AG09309 (cell line): ENCODE results near the gene BSND.
"Not testable (repeated sequence)": the region's sequence is repeated elsewhere in the genome, so short reads cannot be mapped to it uniquely, and the experiment has no call there.

ENCODE experiments used
- DNase-seq: peaks from one replicate; pipeline ENCODE4 v3.0.0-alpha.2; 2010; ENCODE audit warnings: low read depth
- H3K4me3 ChIP-seq: 2 replicates; pipeline ENCODE4 v1.5.1; 2011; ENCODE audit warnings: mild to moderate bottlenecking, low read depth, low read length, moderate library complexity; ENCODE audit not compliant: control insufficient read depth
- TF ChIP-seq, protein P1 (sequence below): IDR thresholded peaks from 2 replicates; pipeline ENCODE4 v1.5.1; 2011; ENCODE audit warnings: mild to moderate bottlenecking, low read depth, low read length, inconsistent platforms; ENCODE audit not compliant: insufficient read depth, control insufficient read depth; ENCODE audit errors: missing control alignments

BSND gene

DNA sequence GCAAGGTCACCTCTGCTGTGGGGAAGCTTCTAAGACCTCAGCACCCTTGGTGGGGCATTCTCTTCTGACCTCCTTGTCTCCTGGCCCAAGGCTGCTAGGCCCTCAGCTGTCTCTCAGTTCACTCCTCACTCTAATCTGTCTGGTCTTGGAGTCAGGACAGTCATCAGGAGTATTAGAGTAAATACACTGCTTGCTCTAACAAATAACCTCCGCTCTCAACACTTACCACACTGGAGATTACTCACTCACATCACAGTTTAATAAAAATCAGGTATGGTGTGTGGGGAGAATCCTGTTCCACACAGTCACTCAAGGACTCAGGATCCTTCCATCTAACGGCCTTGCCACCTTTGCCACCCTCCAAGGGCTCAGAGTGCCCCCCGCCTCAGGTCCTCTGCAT, 44.9 kb upstream of the BSND start:
- H3K4me3 ChIP-seq: no peak overlapping the region
- TF ChIP-seq, protein P1, sequence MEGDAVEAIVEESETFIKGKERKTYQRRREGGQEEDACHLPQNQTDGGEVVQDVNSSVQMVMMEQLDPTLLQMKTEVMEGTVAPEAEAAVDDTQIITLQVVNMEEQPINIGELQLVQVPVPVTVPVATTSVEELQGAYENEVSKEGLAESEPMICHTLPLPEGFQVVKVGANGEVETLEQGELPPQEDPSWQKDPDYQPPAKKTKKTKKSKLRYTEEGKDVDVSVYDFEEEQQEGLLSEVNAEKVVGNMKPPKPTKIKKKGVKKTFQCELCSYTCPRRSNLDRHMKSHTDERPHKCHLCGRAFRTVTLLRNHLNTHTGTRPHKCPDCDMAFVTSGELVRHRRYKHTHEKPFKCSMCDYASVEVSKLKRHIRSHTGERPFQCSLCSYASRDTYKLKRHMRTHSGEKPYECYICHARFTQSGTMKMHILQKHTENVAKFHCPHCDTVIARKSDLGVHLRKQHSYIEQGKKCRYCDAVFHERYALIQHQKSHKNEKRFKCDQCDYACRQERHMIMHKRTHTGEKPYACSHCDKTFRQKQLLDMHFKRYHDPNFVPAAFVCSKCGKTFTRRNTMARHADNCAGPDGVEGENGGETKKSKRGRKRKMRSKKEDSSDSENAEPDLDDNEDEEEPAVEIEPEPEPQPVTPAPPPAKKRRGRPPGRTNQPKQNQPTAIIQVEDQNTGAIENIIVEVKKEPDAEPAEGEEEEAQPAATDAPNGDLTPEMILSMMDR: no peak
- no peak for DNase-seq

DNA sequence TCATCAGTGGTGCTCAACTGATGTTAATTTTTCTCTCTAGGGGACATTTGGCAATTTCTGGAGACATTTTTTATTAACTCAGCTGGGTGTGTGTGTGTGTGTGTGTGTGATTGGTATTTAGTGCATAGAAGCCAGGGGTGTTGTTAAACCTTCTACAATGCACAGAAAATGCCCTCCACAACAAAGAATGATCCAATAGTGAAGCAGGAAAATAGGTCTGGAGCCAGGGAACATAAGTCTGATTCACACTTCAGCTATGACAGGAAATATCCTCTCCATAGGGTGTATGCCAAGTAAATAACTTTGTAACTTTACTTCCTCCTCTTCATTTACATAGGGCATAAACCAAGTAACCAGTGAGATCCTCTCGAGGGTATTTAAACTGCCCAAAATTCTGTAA, 43.4 kb upstream of the BSND start:
- TF ChIP-seq, protein P1: no peak
- H3K4me3 ChIP-seq: no peak overlapping the region
- no peak for DNase-seq

DNA sequence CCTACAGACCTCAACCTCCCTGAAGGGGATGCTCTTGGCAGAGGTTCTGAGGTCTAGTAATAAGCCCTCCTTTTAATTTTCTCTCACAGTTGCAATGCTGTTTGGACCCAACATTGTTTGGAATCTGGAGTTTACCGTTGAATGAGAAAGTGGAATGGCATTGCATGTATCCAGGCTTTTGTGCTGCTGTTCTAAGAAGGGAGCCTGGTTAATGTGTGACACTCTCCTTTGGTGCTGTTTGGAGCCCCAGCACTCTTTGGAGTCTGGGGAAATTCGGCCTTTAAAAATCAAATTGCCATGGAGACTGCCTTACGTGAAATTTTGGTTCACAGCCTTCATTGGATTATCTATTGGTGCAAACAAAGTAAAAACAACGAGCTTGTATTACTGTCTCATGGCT, 42.0 kb upstream of the BSND start:
- TF ChIP-seq, protein P1: no peak
- no peak for DNase-seq
- no peak overlapping the region for H3K4me3 ChIP-seq

DNA sequence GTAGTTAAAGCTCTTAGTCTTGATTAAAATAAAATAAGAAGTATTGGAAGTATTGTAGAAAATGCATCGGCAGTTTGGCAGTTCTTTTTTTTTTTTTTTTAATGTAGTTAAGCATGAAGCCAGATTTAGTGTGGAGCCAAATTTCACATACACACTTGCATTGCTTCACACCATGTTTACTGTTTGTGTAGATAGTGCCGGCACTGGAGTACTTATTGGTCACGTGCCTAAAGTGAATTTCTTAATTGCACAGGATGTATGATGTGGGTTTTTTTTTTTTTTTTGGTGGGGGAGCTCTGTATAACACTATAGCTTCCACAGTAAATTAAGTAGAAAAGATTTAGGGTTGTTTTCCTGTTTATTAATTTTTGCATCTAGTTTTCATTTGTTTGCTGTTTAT, 39.5 kb upstream of the BSND start:
- DNase-seq: no peak
- no peak overlapping the region for H3K4me3 ChIP-seq
- TF ChIP-seq, protein P1: no peak

DNA sequence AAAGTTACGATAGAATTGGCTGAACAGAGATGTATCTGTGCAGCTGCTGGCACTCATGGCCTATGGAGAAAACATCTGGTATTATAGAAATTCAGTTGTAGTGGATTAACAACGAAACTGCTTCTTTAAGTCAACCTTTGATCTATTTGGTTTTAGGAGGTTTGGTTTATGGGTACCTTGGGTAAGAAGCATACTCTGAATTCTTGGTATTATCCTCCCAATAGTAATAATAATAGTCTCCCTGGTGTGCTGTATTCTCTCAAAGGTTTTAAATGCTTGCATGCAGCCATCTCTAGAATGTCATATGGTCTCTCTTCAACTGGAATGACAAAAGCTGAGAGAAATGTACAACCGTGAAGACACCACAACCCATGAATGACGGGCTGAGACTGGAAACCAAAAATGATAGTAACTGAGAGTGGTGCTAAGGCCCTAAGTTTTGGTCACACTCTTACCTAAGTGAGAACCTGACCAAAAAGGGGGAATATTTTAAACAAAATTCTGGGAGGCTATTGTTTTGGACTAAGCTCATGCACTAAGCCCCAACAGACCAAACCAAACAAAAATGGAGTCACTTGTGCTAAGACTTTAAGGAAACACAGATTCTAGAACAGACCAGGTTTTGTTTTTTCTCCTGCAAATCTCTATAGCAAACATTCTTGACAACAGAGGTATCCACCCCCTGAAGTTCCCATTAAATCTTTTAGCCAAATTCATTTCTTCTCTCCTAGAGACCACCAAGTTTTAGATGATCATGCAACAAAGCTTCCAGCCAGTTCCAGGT, 35.9 kb upstream of the BSND start:
- TF ChIP-seq, protein P1: no peak
- DNase-seq: no peak
- no peak overlapping the region for H3K4me3 ChIP-seq

DNA sequence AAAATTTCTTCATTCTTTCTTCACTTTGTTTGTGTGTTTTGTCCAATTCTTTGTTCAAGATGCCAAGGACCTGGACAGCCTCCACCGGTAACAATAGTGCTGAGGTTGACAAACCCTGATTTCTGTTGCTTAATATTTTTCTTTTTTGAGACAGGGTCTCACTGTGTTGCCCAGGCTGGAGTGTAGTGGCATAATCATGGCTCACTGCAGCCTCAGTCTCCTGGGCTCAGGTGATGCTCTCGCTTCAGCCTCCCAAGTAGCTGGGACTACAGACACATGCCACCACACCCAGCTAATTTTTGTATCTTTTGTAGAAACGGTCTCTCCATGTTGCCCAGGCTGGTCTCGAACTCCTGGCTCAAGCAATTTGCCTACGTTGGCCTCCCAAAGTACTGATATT, 34.9 kb upstream of the BSND start:
- H3K4me3 ChIP-seq, DNase-seq: not testable (repeated sequence)

DNA sequence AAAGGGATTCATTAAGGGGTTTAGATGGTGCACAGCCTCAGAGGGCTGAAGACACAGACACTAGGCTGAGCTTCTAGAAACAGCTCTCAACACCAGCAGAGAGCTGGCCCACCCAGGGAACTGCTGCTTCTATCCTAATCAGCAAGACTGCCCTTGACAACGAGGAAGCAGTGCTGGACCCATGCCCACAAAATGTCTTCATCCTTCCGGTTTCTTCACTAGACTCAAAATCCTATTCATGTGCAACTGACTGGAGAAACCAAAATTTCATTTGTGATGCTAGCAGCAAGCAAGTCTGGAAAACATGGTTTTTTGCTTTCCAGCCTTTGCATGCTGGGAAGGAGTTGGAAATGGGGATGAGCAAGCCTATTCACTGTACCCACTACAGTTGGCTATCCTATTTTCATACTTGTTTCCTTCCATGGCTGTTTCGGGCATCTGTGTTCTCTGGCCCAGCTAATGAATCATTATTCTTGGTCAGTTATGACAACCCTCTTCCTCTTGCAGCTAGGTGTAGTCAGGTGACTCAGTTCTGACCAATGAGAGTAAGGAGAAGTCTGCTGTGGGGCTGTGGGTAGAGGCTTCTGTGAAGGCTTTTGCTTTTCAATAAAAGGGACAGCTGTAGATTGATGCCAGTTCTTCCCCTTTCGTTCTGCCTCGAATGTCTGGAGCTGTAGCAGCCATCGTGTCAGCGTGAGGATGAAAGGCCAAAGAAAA, 33.0 kb upstream of the BSND start:
- TF ChIP-seq, protein P1: no peak
- no peak overlapping the region for H3K4me3 ChIP-seq
- DNase-seq: no peak
